IMR-90 (cell line): ENCODE measurements around the gene CNGB1. TPM values are rescaled to one million over a fixed set of nuclear protein-coding genes. Genes with fewer than 3 reads are reported as not detected.

Experiments
- ATAC-seq: fragments of 200-7000 bp; cut with Tn5 transposase; 2 replicates; pipeline ENCODE4 v1.9.1; 2020; ENCODE audit warnings: low read depth, mild to moderate bottlenecking, moderate library complexity
- BruUV-seq: library from RNA; stranded (reverse); fragments of 400-500 nt; replicated peaks from 2 replicates; lab custom pipeline; 2021; lab: Mats Ljungman, UMichigan
- CTCF ChIA-PET: fragments of 300-600 bp; formaldehyde crosslinking; extraction: SDS; loops from one replicate; lab custom pipeline; 2021; ENCODE audit warnings: antibody characterized with exemption; lab: Yijun Ruan, JAX
- POLR2A ChIA-PET: fragments of 300-600 bp; sonication (Branson Sonifier 250); formaldehyde crosslinking; loops from one replicate; lab custom pipeline; 2022; ENCODE audit warnings: antibody characterized with exemption; ENCODE audit not compliant: unreplicated experiment; lab: Charles Lee
- DNase-seq: peaks from one replicate; pipeline ENCODE4 v3.0.0; 2013
- H2AFZ ChIP-seq: replicated peaks from 2 replicates; pipeline ENCODE3; 2013; ENCODE audit warnings: low read length, mild to moderate bottlenecking; ENCODE audit not compliant: poor library complexity
- H2AK5ac ChIP-seq: 2 replicates; pipeline ENCODE4 v1.6.1; 2013; ENCODE audit warnings: low read depth, low read length, inconsistent platforms
- H2AK9ac ChIP-seq: replicated peaks from 2 replicates; pipeline ENCODE3; 2013; ENCODE audit warnings: mild to moderate bottlenecking, low read depth, low read length, moderate library complexity; ENCODE audit not compliant: poor library complexity
- H2BK120ac ChIP-seq: 2 replicates; pipeline ENCODE4 v1.6.1; 2013; ENCODE audit warnings: low read depth, low read length, inconsistent platforms
- H2BK15ac ChIP-seq: 3 replicates; pipeline ENCODE4 v1.6.1; 2013; ENCODE audit warnings: low read depth, low read length, inconsistent platforms
- H2BK20ac ChIP-seq: 2 replicates; pipeline ENCODE4 v1.6.1; 2013; ENCODE audit warnings: low read depth, mild to moderate bottlenecking, inconsistent platforms, low read length, moderate library complexity
- H2BK5ac ChIP-seq: 2 replicates; pipeline ENCODE4 v1.6.1; 2013; ENCODE audit warnings: mild to moderate bottlenecking, low read depth, low read length, inconsistent platforms; ENCODE audit not compliant: poor library complexity, severe bottlenecking
- H3K14ac ChIP-seq: replicated peaks from 2 replicates; pipeline ENCODE4 v1.6.1; 2013; ENCODE audit warnings: low read depth, low read length, inconsistent platforms
- H3K18ac ChIP-seq: 2 replicates; pipeline ENCODE4 v1.6.1; 2013; ENCODE audit warnings: low read depth, low read length, control low read depth
- H3K23ac ChIP-seq: 2 replicates; pipeline ENCODE4 v1.6.1; 2013; ENCODE audit warnings: low read depth, low read length, inconsistent platforms
- H3K27ac ChIP-seq: 2 replicates; pipeline ENCODE4 v1.5.1; 2013; ENCODE audit warnings: mild to moderate bottlenecking, control low read depth, low read length; ENCODE audit not compliant: insufficient read depth
- H3K27me3 ChIP-seq: 2 replicates; pipeline ENCODE4 v1.6.1; 2013; ENCODE audit warnings: low read length; ENCODE audit not compliant: control insufficient read depth, insufficient read depth
- H3K36me3 ChIP-seq: 2 replicates; pipeline ENCODE4 v1.6.1; 2013; ENCODE audit warnings: low read length, mixed read lengths; ENCODE audit not compliant: control insufficient read depth, insufficient read depth
- H3K4ac ChIP-seq: 2 replicates; pipeline ENCODE4 v1.6.1; 2013; ENCODE audit warnings: low read depth, low read length, inconsistent platforms
- H3K4me1 ChIP-seq: 2 replicates; pipeline ENCODE4 v1.6.1; 2013; ENCODE audit warnings: low read length, mixed read lengths; ENCODE audit not compliant: control insufficient read depth, insufficient read depth
- H3K4me2 ChIP-seq: 2 replicates; pipeline ENCODE4 v1.6.1; 2013; ENCODE audit warnings: low read depth, mild to moderate bottlenecking, control low read depth, low read length, moderate library complexity
- H3K4me3 ChIP-seq: 2 replicates; pipeline ENCODE4 v1.5.1; 2013; ENCODE audit warnings: low read depth, mild to moderate bottlenecking, control low read depth, low read length, moderate library complexity; ENCODE audit not compliant: insufficient read depth
- H3K56ac ChIP-seq: 2 replicates; pipeline ENCODE4 v1.6.1; 2013; ENCODE audit warnings: low read length, inconsistent platforms; ENCODE audit not compliant: insufficient read depth; ENCODE audit errors: extremely low read depth
- H3K79me1 ChIP-seq, 2 experiments: 2 replicates each; pipeline ENCODE4 v1.6.1; 2013; ENCODE audit warnings: low read length in 2 of 2, inconsistent platforms in 1 of 2, low read depth in 1 of 2
- H3K9ac ChIP-seq: 2 replicates; pipeline ENCODE4 v1.6.1; 2013; ENCODE audit warnings: low read depth, low read length, control low read depth
- H3K9me1 ChIP-seq: 2 replicates; pipeline ENCODE4 v1.6.1; 2013; ENCODE audit warnings: low read length, inconsistent platforms; ENCODE audit not compliant: insufficient read depth
- H3K9me3 ChIP-seq: 2 replicates; pipeline ENCODE4 v1.6.1; 2013; ENCODE audit warnings: low read length; ENCODE audit not compliant: control insufficient read depth, insufficient read depth
- H4K20me1 ChIP-seq: 2 replicates; pipeline ENCODE4 v1.6.1; 2013; ENCODE audit warnings: low read length, inconsistent platforms; ENCODE audit not compliant: insufficient read depth
- H4K5ac ChIP-seq: 2 replicates; pipeline ENCODE4 v1.6.1; 2013; ENCODE audit warnings: mild to moderate bottlenecking, low read depth, low read length, control low read depth
- H4K8ac ChIP-seq, 2 experiments: 2 replicates each; pipeline ENCODE4 v1.6.1; 2013; ENCODE audit warnings: low read depth in 2 of 2, low read length in 2 of 2, control low read depth in 1 of 2, inconsistent platforms in 1 of 2
- H4K91ac ChIP-seq: 2 replicates; pipeline ENCODE4 v1.6.1; 2013; ENCODE audit warnings: low read depth, low read length, inconsistent platforms; ENCODE audit not compliant: insufficient read depth
- BHLHE40 ChIP-seq: fragments of 150-350 bp; IDR thresholded peaks from 2 replicates; pipeline ENCODE4 v1.6.1; 2016; ENCODE audit warnings: mild to moderate bottlenecking, low read depth, low read length
- CEBPB ChIP-seq: IDR thresholded peaks from 2 replicates; pipeline ENCODE4 v1.6.1; 2012; ENCODE audit warnings: low read depth, low read length, improper control_type of control experiment
- CHD1 ChIP-seq: IDR thresholded peaks from 2 replicates; pipeline ENCODE4 v1.6.1; 2012; ENCODE audit warnings: low read depth, low read length, improper control_type of control experiment
- FOS ChIP-seq: fragments of 150-350 bp; IDR thresholded peaks from 2 replicates; pipeline ENCODE4 v1.6.1; 2016; ENCODE audit warnings: low read depth, low read length
- MXI1 ChIP-seq: IDR thresholded peaks from 2 replicates; pipeline ENCODE4 v1.6.1; 2012; ENCODE audit warnings: low read depth, mild to moderate bottlenecking, low read length, moderate library complexity, borderline replicate concordance
- RAD21 ChIP-seq: IDR thresholded peaks from 2 replicates; pipeline ENCODE4 v1.6.1; 2012; ENCODE audit warnings: low read length, improper control_type of control experiment
- RFX5 ChIP-seq: IDR thresholded peaks from 2 replicates; pipeline ENCODE4 v1.8.0; 2012; ENCODE audit warnings: low read depth, mild to moderate bottlenecking, low read length, moderate library complexity
- WGBS, 2 experiments: methylation state at CpG; one replicate each; pipeline versions ENCODE4 v1.1.5 to v1.1.7; 2013; ENCODE audit warnings: missing lambda C conversion rate in 2 of 2; ENCODE audit not compliant: insufficient read length in 1 of 2; ENCODE audit errors: extremely low coverage in 2 of 2; 5-methylcytosine and 5-hydroxymethylcytosine counted together
- dilution Hi-C: fragments of 300-500 bp; cut with HindIII; formaldehyde crosslinking; loops from one replicate; pipeline ENCODE4 v1.14.3; 2018; ENCODE audit warnings: low sequenced_read_pairs; ENCODE audit not compliant: unreplicated experiment
- in situ Hi-C: fragments of 300-500 bp; cut with MboI; formaldehyde crosslinking; loops from 3 replicates; pipeline ENCODE4 v1.14.3; 2019; ENCODE audit warnings: low sequenced_read_pairs, inconsistent platforms, mixed read lengths
- intact Hi-C: fragments of 100-400 bp; cut with micrococcal nuclease; formaldehyde crosslinking; loops from 2 replicates; pipeline ENCODE4 v1.10.0; 2022
- polyA plus RNA-seq, 3 experiments: library from polyadenylated mRNA; depleted of rRNA; stranded (reverse); fragments of >200 nt; gene quantifications; 2 replicates each; pipeline ENCODE4 v1.2.3, GENCODE V29; 2012; ENCODE audit warnings: low replicate concordance in 1 of 3
- total RNA-seq: library from RNA; depleted of rRNA; stranded (reverse); fragments of >200 nt; gene quantifications from 2 replicates; pipeline ENCODE4 v1.2.3, GENCODE V29; 2012

The CNGB1 gene
- total and polyA plus RNA-seq, 2 of the 4 experiments (the other 2 are of a cell fraction): not detected

GRCh38 chr16:57887711-57888110 lies 83.2 kb downstream of the CNGB1 start:
- ChIA-PET CTCF (interaction anchor here (0.7 kb wide), 1 partner anchor 54 kb away, joined by 3 read pairs; no protein-coding TSS in a partner anchor), POLR2A (no interaction called here)
- BruUV-seq: no TSS peak
- no peak for ATAC-seq
- intact Hi-C loops: no loop called here
- Histone ChIP-seq H3K4ac (no peak overlapping the region), H2AK5ac (no peak overlapping the region), H2BK120ac (no peak overlapping the region), H3K36me3 (no peaks in the 10 kb centered on the region), H3K56ac (no peak overlapping the region), H2BK5ac (no peak overlapping the region), H3K27ac (no peak overlapping the region), H2AFZ (no peak overlapping the region), H3K27me3 (peaks cover 44% of the 10 kb centered on the region), H4K8ac (no peak overlapping the region), H3K9ac (no peak overlapping the region), H3K9me3 (no peaks in the 10 kb centered on the region), H3K4me1 (peaks cover 8% of the 10 kb centered on the region), H4K20me1 (no peaks in the 10 kb centered on the region), H3K18ac (no peak overlapping the region), H3K4me2 (no peak overlapping the region), H2AK9ac (no peak overlapping the region), H3K79me1 (no peaks in the 10 kb centered on the region), H2BK15ac (no peak overlapping the region), H3K4me3 (no peak overlapping the region), H3K9me1 (peaks cover 9% of the 10 kb centered on the region), H3K14ac (no peak overlapping the region), H2BK20ac (no peak overlapping the region), H3K23ac (no peak overlapping the region), H4K5ac (no peak overlapping the region), H4K91ac (no peak overlapping the region)
- 88% methylated on average over 3 of the region's 14 CpGs; no CpG with 5 or more reads in 1 of the 2 experiments for WGBS, 2 experiments
- in situ Hi-C loops: no loop called here
- TF ChIP-seq CHD1 (no peak), MXI1 (no peak), RAD21 (no peak), RFX5 (no peak), BHLHE40 (no peak), CEBPB (no peak), FOS (no peak)
- DNase-seq: no peak
- dilution Hi-C loops: no loop called here
